Ovary (tissue), 3 donors: Measurements from ENCODE around the gene FHOD3.

ENCODE experiments used
- EP300 ChIP-seq: sonication (generic); formaldehyde crosslinking; IDR thresholded peaks from one replicate; pipeline ENCODE4 v1.6.1; 2017; ENCODE audit warnings: antibody characterized with exemption
- POLR2A ChIP-seq: fragments of 450-650 bp; IDR thresholded peaks from one replicate; pipeline ENCODE4 v1.6.1; 2017; ENCODE audit warnings: antibody characterized with exemption, mild to moderate bottlenecking, moderate library complexity
- TF ChIP-seq, protein P1 (sequence below), 3 donors: fragments of 450-650 bp in 2 of 3; fragments of 200-600 bp in 1 of 3; IDR thresholded peaks; one replicate each; pipeline versions ENCODE4 v1.5.1 to v1.8.0; 2016 to 2022; ENCODE audit warnings: antibody characterized with exemption in 3 of 3, mild to moderate bottlenecking in 1 of 3
- donor health status: DM: no; HTN: no; CAD: no.

DNA sequence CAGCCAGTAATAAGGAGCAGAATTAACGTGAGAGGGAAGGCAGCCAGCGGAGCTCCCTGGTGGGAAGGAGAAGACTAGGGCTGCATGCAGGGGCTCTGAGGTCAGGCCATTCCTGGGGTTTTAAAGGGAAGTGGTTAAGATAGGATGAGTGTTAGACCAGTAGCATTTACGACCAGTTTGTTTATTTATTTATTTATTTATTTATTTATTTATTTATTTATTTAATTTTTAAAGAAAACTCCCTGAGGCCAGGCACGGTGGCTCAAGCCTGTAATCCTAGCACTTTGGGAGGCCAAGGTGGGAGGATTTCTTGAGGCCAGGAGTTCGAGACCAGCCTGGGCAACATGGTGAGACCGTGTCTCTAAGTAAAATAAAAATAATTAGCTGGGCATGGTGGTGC lies 152.8 kb downstream of the FHOD3 start:
- TF ChIP-seq, protein P1, sequence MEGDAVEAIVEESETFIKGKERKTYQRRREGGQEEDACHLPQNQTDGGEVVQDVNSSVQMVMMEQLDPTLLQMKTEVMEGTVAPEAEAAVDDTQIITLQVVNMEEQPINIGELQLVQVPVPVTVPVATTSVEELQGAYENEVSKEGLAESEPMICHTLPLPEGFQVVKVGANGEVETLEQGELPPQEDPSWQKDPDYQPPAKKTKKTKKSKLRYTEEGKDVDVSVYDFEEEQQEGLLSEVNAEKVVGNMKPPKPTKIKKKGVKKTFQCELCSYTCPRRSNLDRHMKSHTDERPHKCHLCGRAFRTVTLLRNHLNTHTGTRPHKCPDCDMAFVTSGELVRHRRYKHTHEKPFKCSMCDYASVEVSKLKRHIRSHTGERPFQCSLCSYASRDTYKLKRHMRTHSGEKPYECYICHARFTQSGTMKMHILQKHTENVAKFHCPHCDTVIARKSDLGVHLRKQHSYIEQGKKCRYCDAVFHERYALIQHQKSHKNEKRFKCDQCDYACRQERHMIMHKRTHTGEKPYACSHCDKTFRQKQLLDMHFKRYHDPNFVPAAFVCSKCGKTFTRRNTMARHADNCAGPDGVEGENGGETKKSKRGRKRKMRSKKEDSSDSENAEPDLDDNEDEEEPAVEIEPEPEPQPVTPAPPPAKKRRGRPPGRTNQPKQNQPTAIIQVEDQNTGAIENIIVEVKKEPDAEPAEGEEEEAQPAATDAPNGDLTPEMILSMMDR (IDR thresholded peaks at IDR 0.05), result no peak
- TF ChIP-seq POLR2A, result no peak
- TF ChIP-seq EP300, result no peak
